Epithelial cell of proximal tubule (primary cell): ENCODE measurements around the gene ID4. TPM values are rescaled to one million over a fixed set of nuclear protein-coding genes. Genes with fewer than 3 reads are reported as not detected.
A peak's percentile ranks its signal among the peaks of the same experiment; 100 is the strongest.

Source experiments
- DNase-seq: peaks from one replicate; pipeline ENCODE4 v3.0.0-alpha.2; 2011; ENCODE audit warnings: low read depth
- H3K4me3 ChIP-seq: 2 replicates; pipeline ENCODE4 v1.5.1; 2011; ENCODE audit warnings: low read depth, mild to moderate bottlenecking, low read length
- total RNA-seq: library from RNA; depleted of rRNA; stranded (reverse); fragments of >200 nt; gene quantifications from 2 replicates; pipeline ENCODE4 v1.2.3, GENCODE V29; 2015
- TF ChIP-seq, protein P1 (sequence below): conservative IDR thresholded peaks from 2 replicates; pipeline ENCODE4 v1.5.1; 2012; ENCODE audit warnings: low read depth, mild to moderate bottlenecking, low read length

ID4 gene, protein sequence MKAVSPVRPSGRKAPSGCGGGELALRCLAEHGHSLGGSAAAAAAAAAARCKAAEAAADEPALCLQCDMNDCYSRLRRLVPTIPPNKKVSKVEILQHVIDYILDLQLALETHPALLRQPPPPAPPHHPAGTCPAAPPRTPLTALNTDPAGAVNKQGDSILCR
- 7.0 and 17.8 TPM in 2 replicates for total RNA-seq

DNA sequence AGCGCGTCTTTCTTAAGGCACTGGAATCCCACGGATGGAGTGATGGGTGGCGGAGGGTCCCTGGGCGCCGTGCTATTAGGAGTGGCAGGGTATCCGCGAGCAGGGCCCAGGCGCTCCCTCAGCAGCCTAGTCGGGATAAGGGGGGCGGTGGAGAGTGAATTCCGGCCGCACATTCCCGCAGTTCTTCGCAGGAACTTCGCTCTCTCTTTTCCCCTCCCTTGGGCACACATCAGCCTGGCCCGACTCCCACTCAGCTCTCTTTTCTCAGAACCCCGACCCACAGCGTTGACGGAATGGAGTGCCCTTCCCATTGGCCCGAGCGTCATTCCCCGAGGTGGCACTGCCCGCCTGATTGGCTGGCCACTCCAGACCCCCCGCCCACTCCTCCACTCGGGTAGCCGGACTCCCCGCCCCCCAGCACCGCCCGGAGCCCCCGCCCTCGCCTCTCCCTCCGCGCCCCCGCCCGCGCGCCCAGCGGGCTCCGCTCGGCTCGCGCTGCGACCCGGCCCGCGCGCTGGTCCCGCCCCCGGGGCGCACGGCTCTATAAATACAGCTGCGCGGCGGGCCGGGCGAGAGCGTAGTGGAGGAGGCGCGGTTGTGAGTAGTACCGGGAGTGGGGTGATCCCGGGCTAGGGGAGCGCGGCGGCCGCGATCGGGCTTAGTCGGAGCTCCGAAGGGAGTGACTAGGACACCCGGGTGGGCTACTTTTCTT lies at the start of gene ID4:
TSS of gene ID4 (plus strand) at position 572 of the 712 bp plus-strand sequence. CDS start 385 bp downstream, outside the sequence.
- TF ChIP-seq, protein P1, sequence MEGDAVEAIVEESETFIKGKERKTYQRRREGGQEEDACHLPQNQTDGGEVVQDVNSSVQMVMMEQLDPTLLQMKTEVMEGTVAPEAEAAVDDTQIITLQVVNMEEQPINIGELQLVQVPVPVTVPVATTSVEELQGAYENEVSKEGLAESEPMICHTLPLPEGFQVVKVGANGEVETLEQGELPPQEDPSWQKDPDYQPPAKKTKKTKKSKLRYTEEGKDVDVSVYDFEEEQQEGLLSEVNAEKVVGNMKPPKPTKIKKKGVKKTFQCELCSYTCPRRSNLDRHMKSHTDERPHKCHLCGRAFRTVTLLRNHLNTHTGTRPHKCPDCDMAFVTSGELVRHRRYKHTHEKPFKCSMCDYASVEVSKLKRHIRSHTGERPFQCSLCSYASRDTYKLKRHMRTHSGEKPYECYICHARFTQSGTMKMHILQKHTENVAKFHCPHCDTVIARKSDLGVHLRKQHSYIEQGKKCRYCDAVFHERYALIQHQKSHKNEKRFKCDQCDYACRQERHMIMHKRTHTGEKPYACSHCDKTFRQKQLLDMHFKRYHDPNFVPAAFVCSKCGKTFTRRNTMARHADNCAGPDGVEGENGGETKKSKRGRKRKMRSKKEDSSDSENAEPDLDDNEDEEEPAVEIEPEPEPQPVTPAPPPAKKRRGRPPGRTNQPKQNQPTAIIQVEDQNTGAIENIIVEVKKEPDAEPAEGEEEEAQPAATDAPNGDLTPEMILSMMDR, result no peak
- peak; percentile 63 for DNase-seq
- peak within 1 kb of the TSS; percentile 75 for H3K4me3 ChIP-seq

DNA sequence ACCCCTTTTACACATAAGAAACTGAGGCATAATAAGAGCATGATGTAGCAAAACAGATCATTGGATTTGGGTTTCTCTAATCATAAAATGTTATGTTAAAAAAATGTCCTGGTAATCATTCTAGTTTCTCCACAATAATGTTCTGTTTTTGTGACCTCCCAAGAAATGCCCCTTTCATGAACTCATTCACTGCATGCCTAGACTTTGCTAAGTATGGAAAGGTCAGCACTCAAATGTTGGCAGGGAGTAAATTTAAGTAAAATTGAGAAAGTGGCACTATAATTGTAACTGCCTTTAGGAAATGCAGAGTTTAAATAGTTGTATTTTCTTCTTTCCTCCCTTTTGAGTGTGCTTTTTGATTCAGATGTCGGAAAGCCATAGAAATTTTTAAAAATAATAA lies 48.5 kb upstream of the ID4 start:
- TF ChIP-seq, protein P1, result no peak
- no peak overlapping the region for H3K4me3 ChIP-seq
- DNase-seq, result no peak

DNA sequence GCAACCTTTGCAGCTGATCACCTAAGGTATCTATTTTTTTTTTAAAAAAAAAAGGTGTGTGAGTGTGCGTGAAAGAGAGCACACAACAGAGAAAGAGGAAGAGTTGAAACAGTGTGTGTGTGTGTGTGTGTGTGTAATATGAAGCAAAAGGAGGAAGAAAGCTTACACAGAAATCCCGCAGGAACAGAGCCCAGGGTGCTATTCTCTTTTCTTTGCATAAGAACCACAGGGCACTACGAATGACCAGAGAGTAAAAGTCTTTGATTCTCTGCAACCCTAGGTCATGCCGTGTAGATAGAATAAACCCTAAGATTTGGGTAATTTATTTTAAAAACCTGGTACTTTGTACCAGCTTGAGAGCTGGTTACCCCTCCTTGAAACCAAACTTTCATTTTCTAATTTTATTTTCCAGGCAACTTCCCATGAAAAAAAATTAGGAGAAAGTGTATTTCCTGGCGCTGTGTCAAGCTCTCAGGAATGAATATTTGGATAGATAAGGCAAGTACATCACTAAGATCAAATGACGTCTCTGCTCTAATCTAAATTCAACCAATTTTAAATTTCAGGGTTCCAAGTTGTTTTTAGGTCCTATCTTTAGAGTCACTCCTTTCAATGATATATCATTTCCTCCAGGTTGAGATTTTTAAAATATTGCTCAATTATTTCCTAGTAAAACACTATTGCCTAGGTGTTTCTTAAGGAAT lies 47.9 kb upstream of the ID4 start:
- TF ChIP-seq, protein P1, result no peak
- H3K4me3 ChIP-seq, result no peak overlapping the region
- DNase-seq, result no peak

DNA sequence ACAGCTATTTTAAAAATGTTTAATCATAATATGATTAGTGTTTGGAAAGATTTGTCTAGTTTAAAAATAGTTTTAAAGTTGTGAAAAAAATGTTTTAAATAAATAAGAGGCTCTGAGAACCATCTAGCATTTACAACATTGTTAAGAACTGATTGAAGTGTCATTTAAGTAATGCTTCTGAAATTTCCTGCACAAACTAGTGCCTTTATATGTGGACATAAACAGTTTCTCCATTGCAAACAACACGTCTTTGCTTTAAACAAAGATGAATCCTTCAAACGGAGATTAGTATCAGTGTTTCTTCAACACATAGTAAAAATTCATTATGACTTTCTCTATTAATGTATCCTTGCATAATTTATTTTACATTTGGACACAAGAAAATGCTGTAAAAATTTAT lies 45.9 kb upstream of the ID4 start:
- DNase-seq, result no peak
- H3K4me3 ChIP-seq, result no peak overlapping the region
- TF ChIP-seq, protein P1, result no peak

- DNase-seq, result no peak
- H3K4me3 ChIP-seq, result no peak overlapping the region
- TF ChIP-seq, protein P1, result no peak
These were observed 42.0 kb upstream of the ID4 start for GRCh38 chr6:19795211-19795610.

- H3K4me3 ChIP-seq, result no peak overlapping the region
- DNase-seq, result no peak
- TF ChIP-seq, protein P1, result no peak
These were observed 40.7 kb upstream of the ID4 start for GRCh38 chr6:19796452-19796851.
